T1000 (cell line): ENCODE measurements around the gene CARTPT.

Experiments used
- DNase-seq: peaks from one replicate; lab custom pipeline; 2025; ENCODE audit warnings: mixed read lengths; lab: John Stamatoyannopoulos, UW

Gene CARTPT

GRCh38 chr5:71737931-71738539, 19.0 kb downstream of the CARTPT start:
- DNase-seq: no peak

- no peak for DNase-seq
Observed at GRCh38 chr5:71738662-71739361, 19.7 kb downstream of the CARTPT start.

GRCh38 chr5:71740015-71740753, 21.1 kb downstream of the CARTPT start:
- DNase-seq: no peak

- no peak for DNase-seq
Observed at GRCh38 chr5:71743155-71743554, 24.1 kb downstream of the CARTPT start.

GRCh38 chr5:71744009-71744790, 25.1 kb downstream of the CARTPT start:
- DNase-seq: no peak

- no peak for DNase-seq
Observed at GRCh38 chr5:71747182-71747581, 28.1 kb downstream of the CARTPT start.

GRCh38 chr5:71748360-71748759, 29.3 kb downstream of the CARTPT start:
- DNase-seq: no peak

- no peak for DNase-seq
Observed at GRCh38 chr5:71751422-71751821, 32.3 kb downstream of the CARTPT start.

GRCh38 chr5:71752441-71753190, 33.5 kb downstream of the CARTPT start:
- no peak for DNase-seq

GRCh38 chr5:71757590-71758543, 38.8 kb downstream of the CARTPT start:
- DNase-seq: no peak

GRCh38 chr5:71762826-71763225, 43.8 kb downstream of the CARTPT start:
- DNase-seq: no peak

GRCh38 chr5:71767661-71768060, 48.6 kb downstream of the CARTPT start:
- no peak for DNase-seq

GRCh38 chr5:71769287-71769686, 50.2 kb downstream of the CARTPT start:
- no peak for DNase-seq

- no peak for DNase-seq
Observed at GRCh38 chr5:71770381-71770780, 51.3 kb downstream of the CARTPT start.
